Mesenchymal stem cell (in vitro differentiated cells and primary cell): ENCODE results near the gene FCN1.

Experiments used
- DNase-seq: peaks from one replicate; pipeline ENCODE4 v3.0.0-alpha.2; 2013
- H2AFZ ChIP-seq: one replicate; pipeline ENCODE4 v1.6.1; 2013; ENCODE audit warnings: low read depth, mild to moderate bottlenecking, control low read depth, inconsistent platforms, low read length, moderate library complexity
- H2AK5ac ChIP-seq: 2 replicates; pipeline ENCODE4 v1.6.1; 2013; ENCODE audit warnings: low read length, moderate library complexity, mild to moderate bottlenecking, inconsistent platforms; ENCODE audit not compliant: severe bottlenecking
- H2BK120ac ChIP-seq: one replicate; pipeline ENCODE4 v1.6.1; 2013; ENCODE audit warnings: low read depth, mild to moderate bottlenecking, inconsistent platforms, low read length, moderate library complexity
- H2BK12ac ChIP-seq, 2 experiments: one replicate each; pipeline ENCODE4 v1.6.1; 2013; ENCODE audit warnings: inconsistent platforms in 2 of 2, low read length in 2 of 2, mild to moderate bottlenecking in 2 of 2, moderate library complexity in 2 of 2, control low read depth in 1 of 2
- H2BK15ac ChIP-seq: one replicate; pipeline ENCODE4 v1.6.1; 2013; ENCODE audit warnings: mild to moderate bottlenecking, low read depth, inconsistent platforms; ENCODE audit not compliant: poor library complexity, severe bottlenecking
- H2BK5ac ChIP-seq: 2 replicates; pipeline ENCODE4 v1.6.1; 2013; ENCODE audit warnings: low read depth, mild to moderate bottlenecking, low read length, control low read depth, inconsistent platforms; ENCODE audit not compliant: poor library complexity, severe bottlenecking
- H3K14ac ChIP-seq, 2 experiments: one replicate each; pipeline ENCODE4 v1.6.1; 2013; ENCODE audit warnings: inconsistent platforms in 2 of 2, low read length in 2 of 2, control low read depth in 1 of 2, mild to moderate bottlenecking in 1 of 2, moderate library complexity in 1 of 2
- H3K18ac ChIP-seq, 2 experiments: one replicate each; pipeline ENCODE4 v1.6.1; 2013; ENCODE audit warnings: inconsistent platforms in 2 of 2, low read length in 2 of 2, control low read depth in 1 of 2, low read depth in 1 of 2, mild to moderate bottlenecking in 1 of 2
- H3K23ac ChIP-seq, 2 experiments: one replicate each; pipeline ENCODE4 v1.6.1; 2013; ENCODE audit warnings: inconsistent platforms in 2 of 2, low read length in 2 of 2, mild to moderate bottlenecking in 2 of 2, moderate library complexity in 2 of 2, control low read depth in 1 of 2
- H3K27ac ChIP-seq: 2 replicates; pipeline ENCODE4 v1.5.1; 2013; ENCODE audit warnings: mild to moderate bottlenecking, moderate library complexity, low read length, control low read depth, inconsistent platforms; ENCODE audit not compliant: poor library complexity, severe bottlenecking
- H3K27me3 ChIP-seq, 2 experiments: 2 replicates each; pipeline versions ENCODE4 v1.6.1 to v1.7.0; 2013; ENCODE audit warnings: low read length in 2 of 2, mild to moderate bottlenecking in 2 of 2, moderate library complexity in 2 of 2, control low read depth in 1 of 2, inconsistent platforms in 1 of 2; ENCODE audit not compliant: control insufficient read depth in 1 of 2, insufficient read depth in 1 of 2
- H3K36me3 ChIP-seq, 2 experiments: 2 replicates each; pipeline versions ENCODE4 v1.6.1 to v1.7.0; 2013; ENCODE audit warnings: low read length in 2 of 2, control low read depth in 1 of 2, inconsistent platforms in 1 of 2, low read depth in 1 of 2, mild to moderate bottlenecking in 1 of 2; ENCODE audit not compliant: insufficient read depth in 2 of 2, control insufficient read depth in 1 of 2
- H3K4ac ChIP-seq, 2 experiments: one replicate each; pipeline ENCODE4 v1.6.1; 2013; ENCODE audit warnings: inconsistent platforms in 2 of 2, low read length in 2 of 2, mild to moderate bottlenecking in 2 of 2, moderate library complexity in 2 of 2, control low read depth in 1 of 2, low read depth in 1 of 2
- H3K4me1 ChIP-seq: 2 replicates; pipeline ENCODE4 v1.6.1; 2013; ENCODE audit warnings: low read depth, low read length, control low read depth; ENCODE audit not compliant: control insufficient read depth, insufficient read depth
- H3K4me2 ChIP-seq: 2 replicates; pipeline ENCODE4 v1.6.1; 2013; ENCODE audit warnings: low read length, mild to moderate bottlenecking, inconsistent platforms; ENCODE audit not compliant: poor library complexity, severe bottlenecking
- H3K4me3 ChIP-seq, 2 experiments: 2 replicates each; pipeline versions ENCODE4 v1.5.1 to v1.7.0; 2013; ENCODE audit warnings: low read length in 2 of 2, mild to moderate bottlenecking in 2 of 2, control low read depth in 1 of 2, low read depth in 1 of 2; ENCODE audit not compliant: insufficient read depth in 1 of 2
- H3K79me1 ChIP-seq: replicated peaks from 2 replicates; pipeline ENCODE4 v1.6.1; 2013; ENCODE audit warnings: mild to moderate bottlenecking, control low read depth, low read length, inconsistent platforms; ENCODE audit not compliant: poor library complexity, severe bottlenecking
- H3K9ac ChIP-seq: 2 replicates; pipeline ENCODE4 v1.7.0; 2013; ENCODE audit warnings: mild to moderate bottlenecking, low read length, moderate library complexity
- H3K9me3 ChIP-seq: 2 replicates; pipeline ENCODE4 v1.7.0; 2013; ENCODE audit warnings: mild to moderate bottlenecking, low read length; ENCODE audit not compliant: control insufficient read depth
- H4K8ac ChIP-seq: one replicate; pipeline ENCODE4 v1.6.1; 2013; ENCODE audit warnings: inconsistent platforms, mild to moderate bottlenecking, low read length, moderate library complexity
- H4K91ac ChIP-seq: one replicate; pipeline ENCODE4 v1.6.1; 2013; ENCODE audit warnings: mild to moderate bottlenecking, low read length, inconsistent platforms
- WGBS: methylation state at CpG from one replicate; pipeline ENCODE4 v1.1.7; 2013; ENCODE audit warnings: mixed read lengths; 5-methylcytosine and 5-hydroxymethylcytosine counted together

Gene FCN1

DNA sequence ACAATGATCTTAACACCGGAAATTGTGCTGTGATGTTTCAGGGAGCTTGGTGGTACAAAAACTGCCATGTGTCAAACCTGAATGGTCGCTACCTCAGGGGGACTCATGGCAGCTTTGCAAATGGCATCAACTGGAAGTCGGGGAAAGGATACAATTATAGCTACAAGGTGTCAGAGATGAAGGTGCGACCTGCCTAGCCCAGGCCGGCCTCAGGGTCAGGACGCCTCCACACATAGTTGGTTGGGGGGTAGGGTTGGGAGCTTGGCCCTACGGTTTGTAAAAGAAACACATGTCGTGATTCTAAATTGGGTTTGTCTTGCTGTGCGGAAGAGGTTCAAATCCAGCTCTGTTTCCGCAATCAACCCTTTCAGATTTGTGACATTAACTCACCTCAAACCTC, 30.5 kb downstream of the FCN1 start:
- no peak overlapping the region for H2AK5ac ChIP-seq
- no peak overlapping the region for H4K91ac ChIP-seq
- DNase-seq, result no peak
- no peak overlapping the region for H2BK5ac ChIP-seq
- H2AFZ ChIP-seq, result no peak overlapping the region
- no peak overlapping the region for H3K23ac ChIP-seq
- H3K27ac ChIP-seq, result no peak overlapping the region
- no peak overlapping the region for H2BK15ac ChIP-seq
- no peak overlapping the region for H3K18ac ChIP-seq
- H3K9me3 ChIP-seq, result no peaks in the 10 kb centered on the region
- H3K9ac ChIP-seq, result no peak overlapping the region
- peaks cover 23 to 28% of the 10 kb centered on the region in 2 experiments for H3K27me3 ChIP-seq
- H4K8ac ChIP-seq, result no peak overlapping the region
- no peak overlapping the region for H3K4me3 ChIP-seq
- no peaks in the 10 kb centered on the region for H3K4me1 ChIP-seq
- no peaks in the 10 kb centered on the region for H3K79me1 ChIP-seq
- no peak overlapping the region for H2BK12ac ChIP-seq
- 91% methylated on average over 10 of the region's 10 CpGs for WGBS
- H3K4ac ChIP-seq, result no peak overlapping the region
- no peaks in the 10 kb centered on the region for H3K36me3 ChIP-seq
- no peak overlapping the region for H2BK120ac ChIP-seq
- H3K14ac ChIP-seq, result no peak overlapping the region
- H3K4me2 ChIP-seq, result no peak overlapping the region

DNA sequence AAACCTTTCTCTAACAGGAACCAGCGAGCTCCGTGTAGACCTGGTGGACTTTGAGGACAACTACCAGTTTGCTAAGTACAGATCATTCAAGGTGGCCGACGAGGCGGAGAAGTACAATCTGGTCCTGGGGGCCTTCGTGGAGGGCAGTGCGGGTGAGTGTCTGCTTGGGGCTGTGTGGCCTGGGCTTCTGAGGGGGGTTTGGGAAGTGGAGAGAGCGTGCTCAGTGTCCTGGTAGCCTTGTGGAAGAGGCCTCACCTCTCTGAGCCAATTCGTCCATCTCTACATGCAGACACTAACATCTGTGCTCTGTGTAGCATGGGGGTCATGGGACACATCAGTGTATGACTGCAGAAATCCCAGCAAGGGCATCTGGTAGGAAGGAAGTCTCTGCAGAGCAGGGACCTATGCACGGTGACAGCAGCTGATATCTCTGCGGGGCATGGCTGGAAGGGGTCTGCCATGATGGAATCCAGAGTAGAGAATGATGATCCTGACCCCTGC, 31.2 kb downstream of the FCN1 start:
- H3K9ac ChIP-seq, result no peak overlapping the region
- H3K4me1 ChIP-seq, result no peaks in the 10 kb centered on the region
- no peak overlapping the region for H3K14ac ChIP-seq
- DNase-seq, result no peak
- H2AK5ac ChIP-seq, result no peak overlapping the region
- H3K18ac ChIP-seq, result no peak overlapping the region
- H3K79me1 ChIP-seq, result no peaks in the 10 kb centered on the region
- H2BK120ac ChIP-seq, result no peak overlapping the region
- no peak overlapping the region for H2BK12ac ChIP-seq
- no peaks in the 10 kb centered on the region for H3K36me3 ChIP-seq
- no peaks in the 10 kb centered on the region for H3K9me3 ChIP-seq
- H4K8ac ChIP-seq, result no peak overlapping the region
- H3K27ac ChIP-seq, result no peak overlapping the region
- no peak overlapping the region for H3K23ac ChIP-seq
- 91% methylated on average over 9 of the region's 11 CpGs for WGBS
- H3K27me3 ChIP-seq, result peaks cover 22 to 30% of the 10 kb centered on the region in 2 experiments
- H4K91ac ChIP-seq, result no peak overlapping the region
- H3K4me2 ChIP-seq, result no peak overlapping the region
- H2AFZ ChIP-seq, result no peak overlapping the region
- no peak overlapping the region for H2BK15ac ChIP-seq
- no peak overlapping the region for H3K4me3 ChIP-seq
- no peak overlapping the region for H2BK5ac ChIP-seq
- H3K4ac ChIP-seq, result no peak overlapping the region

DNA sequence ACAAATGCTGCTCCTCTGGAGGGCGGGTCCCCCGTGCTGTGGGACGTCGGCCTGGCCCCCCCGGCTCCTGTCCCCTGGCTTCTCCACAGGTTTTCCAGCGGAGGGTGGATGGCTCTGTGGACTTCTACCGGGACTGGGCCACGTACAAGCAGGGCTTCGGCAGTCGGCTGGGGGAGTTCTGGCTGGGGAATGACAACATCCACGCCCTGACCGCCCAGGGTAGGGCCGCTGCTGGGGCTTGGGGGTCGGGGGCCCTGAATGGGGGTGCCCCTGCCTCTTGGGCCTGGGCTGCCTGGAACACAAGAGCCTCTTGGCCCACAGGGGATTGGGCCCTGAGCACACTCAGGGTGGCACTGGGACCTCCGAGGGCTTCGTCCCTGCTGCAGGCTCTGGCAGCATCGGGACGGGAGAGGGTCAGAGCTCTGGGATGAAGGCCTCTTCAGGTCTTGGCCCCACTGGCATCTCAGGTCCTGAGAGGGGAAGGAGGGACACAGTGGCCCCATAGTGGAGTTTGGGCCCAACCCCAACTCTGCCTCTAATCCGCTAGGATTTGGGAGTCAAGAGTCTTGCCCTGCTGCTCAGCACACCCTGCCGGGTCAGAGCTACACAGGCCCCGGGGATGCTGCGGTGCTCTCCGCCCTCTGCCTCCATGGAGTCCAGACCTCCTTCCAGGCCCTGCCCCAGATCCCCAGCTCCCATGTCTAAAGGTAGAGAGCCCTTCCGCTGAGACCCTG, 31.9 kb downstream of the FCN1 start:
- H2BK12ac ChIP-seq, result no peak overlapping the region
- H2BK15ac ChIP-seq, result no peak overlapping the region
- H3K9ac ChIP-seq, result no peak overlapping the region
- no peaks in the 10 kb centered on the region for H3K4me1 ChIP-seq
- no peaks in the 10 kb centered on the region for H3K79me1 ChIP-seq
- no peak overlapping the region for H3K4ac ChIP-seq
- WGBS, result 89% methylated on average over 24 of the region's 24 CpGs
- no peak overlapping the region for H2BK120ac ChIP-seq
- H2BK5ac ChIP-seq, result no peak overlapping the region
- no peak overlapping the region for H2AFZ ChIP-seq
- no peaks in the 10 kb centered on the region for H3K36me3 ChIP-seq
- no peak for DNase-seq
- H3K23ac ChIP-seq, result no peak overlapping the region
- H2AK5ac ChIP-seq, result no peak overlapping the region
- no peaks in the 10 kb centered on the region for H3K9me3 ChIP-seq
- H3K4me2 ChIP-seq, result no peak overlapping the region
- no peak overlapping the region for H4K91ac ChIP-seq
- H3K27ac ChIP-seq, result no peak overlapping the region
- H3K14ac ChIP-seq, result no peak overlapping the region
- H3K4me3 ChIP-seq, result no peak overlapping the region
- peaks cover 20 to 35% of the 10 kb centered on the region in 2 experiments for H3K27me3 ChIP-seq
- no peak overlapping the region for H4K8ac ChIP-seq
- H3K18ac ChIP-seq, result no peak overlapping the region

DNA sequence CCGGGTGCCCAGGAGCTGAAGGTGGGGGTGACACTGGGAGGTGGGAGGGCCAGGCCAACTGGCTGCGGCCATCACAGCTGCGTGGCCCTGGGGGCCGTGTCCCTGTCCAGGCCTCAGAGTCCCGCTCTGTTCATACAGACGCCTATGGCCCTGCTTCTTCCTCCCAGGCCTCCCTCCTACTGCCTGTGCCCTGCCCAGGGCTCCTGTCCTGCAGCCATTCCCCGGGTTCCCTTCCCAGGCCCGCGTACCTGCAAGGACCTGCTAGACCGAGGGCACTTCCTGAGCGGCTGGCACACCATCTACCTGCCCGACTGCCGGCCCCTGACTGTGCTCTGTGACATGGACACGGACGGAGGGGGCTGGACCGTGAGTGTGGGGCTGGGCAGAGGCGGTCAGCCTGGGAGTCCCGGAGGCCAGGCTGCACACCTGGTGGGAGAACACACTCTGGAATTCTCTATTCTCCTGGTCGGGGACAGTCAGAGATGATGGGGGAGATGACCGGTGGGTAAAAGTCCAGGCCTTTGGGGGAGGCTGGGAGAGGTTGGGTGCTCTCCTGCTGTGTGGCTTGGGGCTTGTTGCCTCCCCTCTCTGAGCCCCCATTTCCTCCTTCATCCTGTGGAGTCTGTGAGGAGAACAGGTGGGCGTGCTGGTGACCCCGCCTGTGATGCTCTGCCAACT, 32.6 kb downstream of the FCN1 start:
- no peaks in the 10 kb centered on the region for H3K9me3 ChIP-seq
- H3K18ac ChIP-seq, result no peak overlapping the region
- no peak overlapping the region for H3K9ac ChIP-seq
- no peak overlapping the region for H2BK12ac ChIP-seq
- no peaks in the 10 kb centered on the region for H3K79me1 ChIP-seq
- no peak overlapping the region for H3K23ac ChIP-seq
- H2BK120ac ChIP-seq, result no peak overlapping the region
- H3K27ac ChIP-seq, result no peak overlapping the region
- H2AK5ac ChIP-seq, result no peak overlapping the region
- H3K4me3 ChIP-seq, result no peak overlapping the region
- no peak overlapping the region for H2AFZ ChIP-seq
- no peak overlapping the region for H3K4ac ChIP-seq
- no peak overlapping the region for H2BK5ac ChIP-seq
- H4K91ac ChIP-seq, result no peak overlapping the region
- 94% methylated on average over 20 of the region's 22 CpGs for WGBS
- no peak for DNase-seq
- H3K36me3 ChIP-seq, result no peaks in the 10 kb centered on the region
- no peak overlapping the region for H3K14ac ChIP-seq
- H2BK15ac ChIP-seq, result no peak overlapping the region
- H3K27me3 ChIP-seq, result peaks cover 26 to 39% of the 10 kb centered on the region in 2 experiments
- H3K4me1 ChIP-seq, result no peaks in the 10 kb centered on the region
- H4K8ac ChIP-seq, result no peak overlapping the region
- H3K4me2 ChIP-seq, result no peak overlapping the region
